HL-60 (cell line): ENCODE results near the gene MTHFD2.

Source experiments
- POLR2AphosphoS5 ChIP-seq: IDR thresholded peaks from 2 replicates; pipeline ENCODE4 v1.6.1; 2012; ENCODE audit warnings: low read depth
- TF ChIP-seq, protein P1 (sequence below): IDR thresholded peaks from one replicate; pipeline ENCODE4 v1.5.1; 2011; ENCODE audit warnings: low read length, control low read depth, inconsistent platforms; ENCODE audit not compliant: insufficient read depth
- TF ChIP-seq, protein P2 (sequence below): IDR thresholded peaks from 2 replicates; pipeline ENCODE4 v1.6.1; 2012; ENCODE audit warnings: low read depth; ENCODE audit not compliant: insufficient replicate concordance

DNA sequence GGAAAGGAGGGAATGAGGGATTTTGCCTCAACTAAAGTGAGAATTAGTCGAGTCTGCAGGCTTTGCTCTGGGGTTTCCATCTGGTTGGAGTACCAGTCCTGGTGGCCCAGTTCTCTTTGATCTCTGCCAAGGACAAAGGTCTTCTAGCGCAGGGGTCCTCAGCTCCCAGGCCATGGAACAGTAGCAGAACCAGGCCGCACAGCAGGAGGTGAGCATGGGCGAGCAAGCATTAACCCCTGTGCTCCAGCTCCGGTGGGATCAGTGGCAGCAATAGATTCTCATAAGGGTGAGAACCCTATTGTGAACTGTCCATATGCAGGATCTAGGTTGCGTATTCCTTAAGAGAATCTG is 23.9 kb downstream of the MTHFD2 start:
- TF ChIP-seq, protein P1, sequence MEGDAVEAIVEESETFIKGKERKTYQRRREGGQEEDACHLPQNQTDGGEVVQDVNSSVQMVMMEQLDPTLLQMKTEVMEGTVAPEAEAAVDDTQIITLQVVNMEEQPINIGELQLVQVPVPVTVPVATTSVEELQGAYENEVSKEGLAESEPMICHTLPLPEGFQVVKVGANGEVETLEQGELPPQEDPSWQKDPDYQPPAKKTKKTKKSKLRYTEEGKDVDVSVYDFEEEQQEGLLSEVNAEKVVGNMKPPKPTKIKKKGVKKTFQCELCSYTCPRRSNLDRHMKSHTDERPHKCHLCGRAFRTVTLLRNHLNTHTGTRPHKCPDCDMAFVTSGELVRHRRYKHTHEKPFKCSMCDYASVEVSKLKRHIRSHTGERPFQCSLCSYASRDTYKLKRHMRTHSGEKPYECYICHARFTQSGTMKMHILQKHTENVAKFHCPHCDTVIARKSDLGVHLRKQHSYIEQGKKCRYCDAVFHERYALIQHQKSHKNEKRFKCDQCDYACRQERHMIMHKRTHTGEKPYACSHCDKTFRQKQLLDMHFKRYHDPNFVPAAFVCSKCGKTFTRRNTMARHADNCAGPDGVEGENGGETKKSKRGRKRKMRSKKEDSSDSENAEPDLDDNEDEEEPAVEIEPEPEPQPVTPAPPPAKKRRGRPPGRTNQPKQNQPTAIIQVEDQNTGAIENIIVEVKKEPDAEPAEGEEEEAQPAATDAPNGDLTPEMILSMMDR = no peak
- TF ChIP-seq, protein P2, sequence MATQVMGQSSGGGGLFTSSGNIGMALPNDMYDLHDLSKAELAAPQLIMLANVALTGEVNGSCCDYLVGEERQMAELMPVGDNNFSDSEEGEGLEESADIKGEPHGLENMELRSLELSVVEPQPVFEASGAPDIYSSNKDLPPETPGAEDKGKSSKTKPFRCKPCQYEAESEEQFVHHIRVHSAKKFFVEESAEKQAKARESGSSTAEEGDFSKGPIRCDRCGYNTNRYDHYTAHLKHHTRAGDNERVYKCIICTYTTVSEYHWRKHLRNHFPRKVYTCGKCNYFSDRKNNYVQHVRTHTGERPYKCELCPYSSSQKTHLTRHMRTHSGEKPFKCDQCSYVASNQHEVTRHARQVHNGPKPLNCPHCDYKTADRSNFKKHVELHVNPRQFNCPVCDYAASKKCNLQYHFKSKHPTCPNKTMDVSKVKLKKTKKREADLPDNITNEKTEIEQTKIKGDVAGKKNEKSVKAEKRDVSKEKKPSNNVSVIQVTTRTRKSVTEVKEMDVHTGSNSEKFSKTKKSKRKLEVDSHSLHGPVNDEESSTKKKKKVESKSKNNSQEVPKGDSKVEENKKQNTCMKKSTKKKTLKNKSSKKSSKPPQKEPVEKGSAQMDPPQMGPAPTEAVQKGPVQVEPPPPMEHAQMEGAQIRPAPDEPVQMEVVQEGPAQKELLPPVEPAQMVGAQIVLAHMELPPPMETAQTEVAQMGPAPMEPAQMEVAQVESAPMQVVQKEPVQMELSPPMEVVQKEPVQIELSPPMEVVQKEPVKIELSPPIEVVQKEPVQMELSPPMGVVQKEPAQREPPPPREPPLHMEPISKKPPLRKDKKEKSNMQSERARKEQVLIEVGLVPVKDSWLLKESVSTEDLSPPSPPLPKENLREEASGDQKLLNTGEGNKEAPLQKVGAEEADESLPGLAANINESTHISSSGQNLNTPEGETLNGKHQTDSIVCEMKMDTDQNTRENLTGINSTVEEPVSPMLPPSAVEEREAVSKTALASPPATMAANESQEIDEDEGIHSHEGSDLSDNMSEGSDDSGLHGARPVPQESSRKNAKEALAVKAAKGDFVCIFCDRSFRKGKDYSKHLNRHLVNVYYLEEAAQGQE = no peak
- no peak; the same call in 1 of the 2 replicates for TF ChIP-seq POLR2AphosphoS5
